ENCODE measurements around the gene SEMA5A. TPM values are rescaled to one million over a fixed set of nuclear protein-coding genes. Genes with fewer than 3 reads are reported as not detected.

SEMA5A gene
- total RNA-seq, 2 experiments from 2014 or later, result 0.48 to 0.52 TPM

DNA sequence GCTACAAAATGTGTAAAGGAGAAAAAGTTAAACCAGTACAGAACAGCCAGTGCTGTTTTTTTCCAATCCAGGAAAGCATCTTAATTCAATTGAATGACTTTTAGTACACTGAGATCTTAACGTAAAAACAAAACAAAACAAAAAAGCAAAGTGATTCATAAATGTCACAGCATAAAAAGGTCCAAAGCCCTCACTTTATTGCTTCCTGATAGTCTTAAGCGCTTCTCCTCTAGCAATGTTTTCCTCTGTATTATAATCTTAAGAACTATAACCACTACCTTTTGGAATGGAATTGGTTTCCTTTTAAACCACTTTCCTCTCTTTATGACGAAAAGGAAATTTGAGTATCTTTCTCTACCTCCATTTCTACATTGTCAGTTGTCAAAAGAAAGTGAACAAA is 91.4 kb downstream of the SEMA5A start:
- intact Hi-C loops (cut with micrococcal nuclease), result no loop called here
- Mint-ChIP-seq H3K4me3 (no peak overlapping the region), H3K27ac (no peak overlapping the region), H3K27me3 (no peaks in the 10 kb centered on the region), H3K4me1 (ENCODE audit: low read depth) (peaks cover 3% of the 10 kb centered on the region), H3K9me3 (peaks cover 4% of the 10 kb centered on the region), H3K36me3 (no peaks in the 10 kb centered on the region)
- ChIA-PET CTCF (no interaction called here), POLR2A (no interaction called here)
- DNase-seq, result no peak

- ChIA-PET CTCF (no interaction called here), POLR2A (no interaction called here)
- Mint-ChIP-seq H3K4me3 (no peak overlapping the region), H3K9me3 (peaks cover 4% of the 10 kb centered on the region), H3K27me3 (no peaks in the 10 kb centered on the region), H3K27ac (no peak overlapping the region), H3K4me1 (ENCODE audit: low read depth) (peaks cover 3% of the 10 kb centered on the region), H3K36me3 (no peaks in the 10 kb centered on the region)
- intact Hi-C loops (cut with micrococcal nuclease), result no loop called here
- DNase-seq, result no peak
These were observed 91.8 kb downstream of the SEMA5A start for GRCh38 chr5:9454012-9454481.

- Mint-ChIP-seq H3K27me3 (no peaks in the 10 kb centered on the region), H3K27ac (no peak overlapping the region), H3K4me3 (no peak overlapping the region), H3K4me1 (ENCODE audit: low read depth) (peaks cover 3% of the 10 kb centered on the region), H3K9me3 (peaks cover 4% of the 10 kb centered on the region), H3K36me3 (no peaks in the 10 kb centered on the region)
- POLR2A ChIA-PET, result no interaction called here
- intact Hi-C loops (cut with micrococcal nuclease), result no loop called here
- DNase-seq, result no peak
- CTCF ChIA-PET, result no interaction called here
These were observed 92.3 kb downstream of the SEMA5A start for GRCh38 chr5:9453480-9454011.

GRCh38 chr5:9452181-9452580 is 93.7 kb downstream of the SEMA5A start:
- Mint-ChIP-seq H3K4me1 (ENCODE audit: low read depth) (peaks cover 3% of the 10 kb centered on the region), H3K27ac (no peak overlapping the region), H3K9me3 (no peaks in the 10 kb centered on the region), H3K27me3 (no peaks in the 10 kb centered on the region), H3K4me3 (no peak overlapping the region), H3K36me3 (no peaks in the 10 kb centered on the region)
- CTCF ChIA-PET, result no interaction called here
- DNase-seq, result no peak
- intact Hi-C loops (cut with micrococcal nuclease), result no loop called here
- POLR2A ChIA-PET, result no interaction called here

- H3K4me1 Mint-ChIP-seq (ENCODE audit: low read depth), result no peaks in the 10 kb centered on the region
- ChIA-PET CTCF (no interaction called here), POLR2A (no interaction called here)
- intact Hi-C loops (cut with micrococcal nuclease), result no loop called here
- no peak overlapping the region for H3K27ac Mint-ChIP-seq
- H3K9me3 Mint-ChIP-seq, result no peaks in the 10 kb centered on the region
- no peak overlapping the region for H3K4me3 Mint-ChIP-seq
- H3K36me3 Mint-ChIP-seq, result no peaks in the 10 kb centered on the region
- DNase-seq, result no peak
- H3K27me3 Mint-ChIP-seq, result no peaks in the 10 kb centered on the region
These were observed 94.8 kb downstream of the SEMA5A start for GRCh38 chr5:9451037-9451436.

DNA sequence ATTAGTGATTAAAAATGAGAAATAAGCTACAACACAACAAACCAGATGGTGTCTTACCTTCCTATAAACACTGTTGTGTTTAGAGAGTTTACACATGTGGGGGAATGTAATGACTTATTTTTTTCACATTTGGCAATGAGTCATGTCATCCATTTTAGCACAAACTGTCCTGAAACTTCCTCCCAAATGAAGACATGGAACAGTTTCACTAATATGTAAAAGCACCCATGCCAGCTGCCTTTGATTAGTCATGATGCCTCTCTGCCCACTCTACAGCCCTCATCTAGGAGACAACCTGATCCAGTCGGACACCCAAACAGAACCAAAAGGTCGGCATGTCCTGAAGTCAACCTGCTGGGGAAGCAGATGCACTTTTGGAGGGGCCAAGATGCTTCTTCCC is 98.2 kb downstream of the SEMA5A start:
- intact Hi-C loops (cut with micrococcal nuclease), result no loop called here
- Mint-ChIP-seq H3K27me3 (no peaks in the 10 kb centered on the region), H3K4me3 (no peak overlapping the region), H3K27ac (no peak overlapping the region), H3K4me1 (ENCODE audit: low read depth) (no peaks in the 10 kb centered on the region), H3K9me3 (peaks cover 5% of the 10 kb centered on the region), H3K36me3 (no peaks in the 10 kb centered on the region)
- CTCF ChIA-PET, result no interaction called here
- DNase-seq, result no peak
- POLR2A ChIA-PET, result no interaction called here

GRCh38 chr5:9445826-9446388 is 100.0 kb downstream of the SEMA5A start:
- no peak overlapping the region for H3K27ac Mint-ChIP-seq
- H3K27me3 Mint-ChIP-seq, result no peaks in the 10 kb centered on the region
- no peak overlapping the region for H3K4me3 Mint-ChIP-seq
- no peak for DNase-seq
- H3K9me3 Mint-ChIP-seq, result peaks cover 11% of the 10 kb centered on the region
- intact Hi-C loops (cut with micrococcal nuclease), result no loop called here
- no peaks in the 10 kb centered on the region for H3K4me1 Mint-ChIP-seq (ENCODE audit: low read depth)
- POLR2A ChIA-PET, result no interaction called here
- CTCF ChIA-PET, result no interaction called here
- no peaks in the 10 kb centered on the region for H3K36me3 Mint-ChIP-seq

GRCh38 chr5:9444346-9444745 is 101.5 kb downstream of the SEMA5A start:
- ChIA-PET CTCF (no interaction called here), POLR2A (no interaction called here)
- H3K4me3 Mint-ChIP-seq, result no peak overlapping the region
- H3K27me3 Mint-ChIP-seq, result no peaks in the 10 kb centered on the region
- H3K4me1 Mint-ChIP-seq (ENCODE audit: low read depth), result no peaks in the 10 kb centered on the region
- intact Hi-C loops (cut with micrococcal nuclease), result no loop called here
- no peak for DNase-seq
- H3K27ac Mint-ChIP-seq, result no peak overlapping the region
- no peaks in the 10 kb centered on the region for H3K36me3 Mint-ChIP-seq
- peaks cover 11% of the 10 kb centered on the region for H3K9me3 Mint-ChIP-seq

GRCh38 chr5:9441610-9442009 is 104.3 kb downstream of the SEMA5A start:
- no peak for DNase-seq
- Mint-ChIP-seq H3K9me3 (peaks cover 11% of the 10 kb centered on the region), H3K27ac (no peak overlapping the region), H3K4me1 (ENCODE audit: low read depth) (no peaks in the 10 kb centered on the region), H3K27me3 (no peaks in the 10 kb centered on the region), H3K36me3 (no peaks in the 10 kb centered on the region), H3K4me3 (no peak overlapping the region)
- CTCF ChIA-PET, result no interaction called here
- intact Hi-C loops (cut with micrococcal nuclease), result no loop called here
- POLR2A ChIA-PET, result no interaction called here

- H3K4me3 Mint-ChIP-seq, result no peak overlapping the region
- no peaks in the 10 kb centered on the region for H3K4me1 Mint-ChIP-seq (ENCODE audit: low read depth)
- DNase-seq, result no peak
- H3K27me3 Mint-ChIP-seq, result no peaks in the 10 kb centered on the region
- POLR2A ChIA-PET, result no interaction called here
- peaks cover 11% of the 10 kb centered on the region for H3K9me3 Mint-ChIP-seq
- intact Hi-C loops (cut with micrococcal nuclease), result no loop called here
- H3K27ac Mint-ChIP-seq, result no peak overlapping the region
- H3K36me3 Mint-ChIP-seq, result peaks cover 2% of the 10 kb centered on the region
- CTCF ChIA-PET, result no interaction called here
These were observed 105.4 kb downstream of the SEMA5A start for GRCh38 chr5:9440517-9440916.

- H3K36me3 Mint-ChIP-seq, result peaks cover 2% of the 10 kb centered on the region
- intact Hi-C loops (cut with micrococcal nuclease), result no loop called here
- H3K4me1 Mint-ChIP-seq (ENCODE audit: low read depth), result no peaks in the 10 kb centered on the region
- POLR2A ChIA-PET, result no interaction called here
- no peaks in the 10 kb centered on the region for H3K27me3 Mint-ChIP-seq
- peaks cover 11% of the 10 kb centered on the region for H3K9me3 Mint-ChIP-seq
- CTCF ChIA-PET, result no interaction called here
- H3K4me3 Mint-ChIP-seq, result no peak overlapping the region
- H3K27ac Mint-ChIP-seq, result no peak overlapping the region
- no peak for DNase-seq
These were observed 106.2 kb downstream of the SEMA5A start for GRCh38 chr5:9439531-9440292.

DNA sequence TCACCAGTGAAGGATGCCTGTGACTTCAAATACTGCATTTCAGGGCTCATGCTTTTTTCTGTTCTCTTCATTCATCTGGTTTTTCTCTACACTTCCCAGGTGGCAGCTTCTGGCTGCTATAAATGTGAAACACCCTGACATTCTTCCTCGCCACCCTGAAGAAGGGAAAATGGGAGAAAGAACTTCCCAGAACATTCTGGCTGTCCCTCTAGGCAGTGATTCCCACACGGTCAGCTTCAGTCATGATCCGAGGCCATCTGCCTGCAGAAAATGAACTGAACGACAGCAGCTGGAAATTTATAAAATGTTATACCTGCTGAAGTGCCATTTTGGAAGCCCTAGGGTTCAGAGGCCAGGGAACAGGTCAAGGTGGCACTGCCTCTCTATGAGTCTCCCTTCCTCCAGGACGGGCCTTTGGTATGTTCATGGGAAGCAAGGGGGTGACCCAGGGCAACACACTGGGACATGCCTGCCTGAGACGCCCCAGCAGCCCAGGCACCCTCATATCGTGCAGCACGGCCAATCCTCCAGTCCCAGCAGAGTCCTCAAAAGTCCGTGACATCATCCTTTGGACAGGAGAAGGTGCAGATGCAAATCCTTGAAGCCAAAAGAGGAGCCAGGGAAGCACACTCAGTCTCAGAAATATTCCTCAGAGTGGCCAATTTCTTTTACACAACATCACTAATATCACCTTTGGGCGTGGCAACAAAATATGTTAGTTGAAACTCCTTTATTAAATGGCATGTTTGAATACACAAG is 107.1 kb downstream of the SEMA5A start:
- Mint-ChIP-seq H3K27ac (no peak overlapping the region), H3K4me3 (no peak overlapping the region), H3K9me3 (peaks cover 6% of the 10 kb centered on the region), H3K4me1 (ENCODE audit: low read depth) (no peaks in the 10 kb centered on the region), H3K27me3 (no peaks in the 10 kb centered on the region), H3K36me3 (peaks cover 2% of the 10 kb centered on the region)
- intact Hi-C loops (cut with micrococcal nuclease), result no loop called here
- no peak for DNase-seq
- CTCF ChIA-PET, result no interaction called here
- POLR2A ChIA-PET, result no interaction called here
